ENCODE data around the gene DNASE1L1. TPM values are rescaled to one million over a fixed set of nuclear protein-coding genes. Genes with fewer than 3 reads are reported as not detected.
A peak's percentile ranks its signal among the peaks of the same experiment; 100 is the strongest.

Gene DNASE1L1
- total and polyA plus RNA-seq, 2 of the 13 experiments (the other 11 are each of a cell fraction or from before 2014, with no cell fraction given) = 4.7 to 12.3 TPM

- TF ChIP-seq, protein P1, sequence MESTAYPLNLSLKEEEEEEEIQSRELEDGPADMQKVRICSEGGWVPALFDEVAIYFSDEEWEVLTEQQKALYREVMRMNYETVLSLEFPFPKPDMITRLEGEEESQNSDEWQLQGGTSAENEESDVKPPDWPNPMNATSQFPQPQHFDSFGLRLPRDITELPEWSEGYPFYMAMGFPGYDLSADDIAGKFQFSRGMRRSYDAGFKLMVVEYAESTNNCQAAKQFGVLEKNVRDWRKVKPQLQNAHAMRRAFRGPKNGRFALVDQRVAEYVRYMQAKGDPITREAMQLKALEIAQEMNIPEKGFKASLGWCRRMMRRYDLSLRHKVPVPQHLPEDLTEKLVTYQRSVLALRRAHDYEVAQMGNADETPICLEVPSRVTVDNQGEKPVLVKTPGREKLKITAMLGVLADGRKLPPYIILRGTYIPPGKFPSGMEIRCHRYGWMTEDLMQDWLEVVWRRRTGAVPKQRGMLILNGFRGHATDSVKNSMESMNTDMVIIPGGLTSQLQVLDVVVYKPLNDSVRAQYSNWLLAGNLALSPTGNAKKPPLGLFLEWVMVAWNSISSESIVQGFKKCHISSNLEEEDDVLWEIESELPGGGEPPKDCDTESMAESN (CRISPR knock-in tag; conservative IDR thresholded peaks at IDR 0.05) = peak; percentile 49; the same call in 1 of the 2 replicates
- TF ChIP-seq, protein P2, sequence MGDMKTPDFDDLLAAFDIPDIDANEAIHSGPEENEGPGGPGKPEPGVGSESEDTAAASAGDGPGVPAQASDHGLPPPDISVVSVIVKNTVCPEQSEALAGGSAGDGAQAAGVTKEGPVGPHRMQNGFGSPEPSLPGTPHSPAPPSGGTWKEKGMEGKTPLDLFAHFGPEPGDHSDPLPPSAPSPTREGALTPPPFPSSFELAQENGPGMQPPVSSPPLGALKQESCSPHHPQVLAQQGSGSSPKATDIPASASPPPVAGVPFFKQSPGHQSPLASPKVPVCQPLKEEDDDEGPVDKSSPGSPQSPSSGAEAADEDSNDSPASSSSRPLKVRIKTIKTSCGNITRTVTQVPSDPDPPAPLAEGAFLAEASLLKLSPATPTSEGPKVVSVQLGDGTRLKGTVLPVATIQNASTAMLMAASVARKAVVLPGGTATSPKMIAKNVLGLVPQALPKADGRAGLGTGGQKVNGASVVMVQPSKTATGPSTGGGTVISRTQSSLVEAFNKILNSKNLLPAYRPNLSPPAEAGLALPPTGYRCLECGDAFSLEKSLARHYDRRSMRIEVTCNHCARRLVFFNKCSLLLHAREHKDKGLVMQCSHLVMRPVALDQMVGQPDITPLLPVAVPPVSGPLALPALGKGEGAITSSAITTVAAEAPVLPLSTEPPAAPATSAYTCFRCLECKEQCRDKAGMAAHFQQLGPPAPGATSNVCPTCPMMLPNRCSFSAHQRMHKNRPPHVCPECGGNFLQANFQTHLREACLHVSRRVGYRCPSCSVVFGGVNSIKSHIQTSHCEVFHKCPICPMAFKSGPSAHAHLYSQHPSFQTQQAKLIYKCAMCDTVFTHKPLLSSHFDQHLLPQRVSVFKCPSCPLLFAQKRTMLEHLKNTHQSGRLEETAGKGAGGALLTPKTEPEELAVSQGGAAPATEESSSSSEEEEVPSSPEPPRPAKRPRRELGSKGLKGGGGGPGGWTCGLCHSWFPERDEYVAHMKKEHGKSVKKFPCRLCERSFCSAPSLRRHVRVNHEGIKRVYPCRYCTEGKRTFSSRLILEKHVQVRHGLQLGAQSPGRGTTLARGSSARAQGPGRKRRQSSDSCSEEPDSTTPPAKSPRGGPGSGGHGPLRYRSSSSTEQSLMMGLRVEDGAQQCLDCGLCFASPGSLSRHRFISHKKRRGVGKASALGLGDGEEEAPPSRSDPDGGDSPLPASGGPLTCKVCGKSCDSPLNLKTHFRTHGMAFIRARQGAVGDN (CRISPR knock-in tag; IDR thresholded peaks at IDR 0.05) = peak; percentile 87
- TF ChIP-seq ZNF142 (CRISPR knock-in tag; IDR thresholded peaks at IDR 0.05) (0 out of 2 replicates have a peak, but pooled peaks have one; percentile 43), RXRA (CRISPR knock-in tag; IDR thresholded peaks at IDR 0.05) (peak; percentile 29; the same call in 1 of the 2 replicates), ZNF501 (CRISPR knock-in tag; IDR thresholded peaks at IDR 0.05) (peak; percentile 16; the same call in 1 of the 2 replicates), SP2 (CRISPR knock-in tag; IDR thresholded peaks at IDR 0.05) (peak; percentile 97), NFYB (CRISPR knock-in tag; IDR thresholded peaks at IDR 0.05) (peak; percentile 95), KAT8 (CRISPR knock-in tag; IDR thresholded peaks at IDR 0.05) (peak; percentile 42; the same call in 1 of the 2 replicates), ZNF777 (CRISPR knock-in tag; IDR thresholded peaks at IDR 0.05) (peak; percentile 53; the same call in 1 of the 2 replicates), ARNT2 (CRISPR knock-in tag; IDR thresholded peaks at IDR 0.05; ENCODE audit: low read depth) (0 out of 2 replicates have a peak, but pooled peaks have one; percentile 41), ZNF235 (CRISPR knock-in tag; IDR thresholded peaks at IDR 0.05; ENCODE audit: borderline replicate concordance) (peak; percentile 69; the same call in 1 of the 2 replicates), THAP11 (CRISPR knock-in tag; IDR thresholded peaks at IDR 0.05) (peak; percentile 67), SP1 (IDR thresholded peaks at IDR 0.05) (no peak), SP1 (CRISPR knock-in tag; IDR thresholded peaks at IDR 0.05) (peak; percentile 61)
- TF ChIP-seq, protein P3, sequence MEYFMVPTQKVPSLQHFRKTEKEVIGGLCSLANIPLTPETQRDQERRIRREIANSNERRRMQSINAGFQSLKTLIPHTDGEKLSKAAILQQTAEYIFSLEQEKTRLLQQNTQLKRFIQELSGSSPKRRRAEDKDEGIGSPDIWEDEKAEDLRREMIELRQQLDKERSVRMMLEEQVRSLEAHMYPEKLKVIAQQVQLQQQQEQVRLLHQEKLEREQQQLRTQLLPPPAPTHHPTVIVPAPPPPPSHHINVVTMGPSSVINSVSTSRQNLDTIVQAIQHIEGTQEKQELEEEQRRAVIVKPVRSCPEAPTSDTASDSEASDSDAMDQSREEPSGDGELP (IDR thresholded peaks at IDR 0.05; ENCODE audit: borderline replicate concordance, low read depth) = peak; percentile 62; the same call in 1 of the 2 replicates
These were observed 19.4 kb upstream of the DNASE1L1 start, which contains the start of gene ATP6AP1 (continued) for GRCh38 chrX:154428176-154429171.

Data from HepG2 (cell line).